ENCODE results near the gene OSBPL2. TPM values are rescaled to one million over a fixed set of nuclear protein-coding genes. Genes with fewer than 3 reads are reported as not detected.

Gene OSBPL2
- total RNA-seq, 1 experiment from 2014 or later: 26.3 TPM

- CTCF ChIA-PET: no interaction called here
- no TSS peak for BruUV-seq (replicated peaks)
- Histone ChIP-seq H3K4me3 (ENCODE audit: low read depth, low read length, poor library complexity, severe bottlenecking) (no peak overlapping the region), H3K4me1 (ENCODE audit: insufficient read depth, low read length, poor library complexity, severe bottlenecking) (peaks cover 5% of the 10 kb centered on the region), H3K27ac (ENCODE audit: low read depth, low read length, poor library complexity, severe bottlenecking) (no peak overlapping the region), H3K36me3 (ENCODE audit: insufficient read depth, low read length, poor library complexity, severe bottlenecking) (no peaks in the 10 kb centered on the region), H3K9me3 (ENCODE audit: low read depth, low read length, poor library complexity, severe bottlenecking) (no peaks in the 10 kb centered on the region), H3K27me3 (replicated peaks; ENCODE audit: insufficient read depth, low read depth, low read length, poor library complexity) (peaks cover 82% of the 10 kb centered on the region)
- intact Hi-C loops (cut with micrococcal nuclease; ENCODE audit: unreplicated experiment): no loop called here
- POLR2A ChIA-PET (ENCODE audit: low non-redundant PET): no interaction called here
- TF ChIP-seq CTCF (conservative IDR thresholded peaks at IDR 0.05; ENCODE audit: low read depth, low read length) (no peak), EZH2 (IDR thresholded peaks at IDR 0.05; ENCODE audit: borderline replicate concordance, low read depth, low read length, poor library complexity, severe bottlenecking) (no peak)
- DNase-seq (ENCODE audit: low spot score): no peak
These were observed 14.8 kb upstream of the OSBPL2 start for GRCh38 chr20:62223571-62223970.

GRCh38 chr20:62224113-62224855 lies 14.0 kb upstream of the OSBPL2 start:
- ChIA-PET CTCF (no interaction called here), POLR2A (ENCODE audit: low non-redundant PET) (no interaction called here)
- Histone ChIP-seq H3K36me3 (ENCODE audit: insufficient read depth, low read length, poor library complexity, severe bottlenecking) (no peaks in the 10 kb centered on the region), H3K4me3 (ENCODE audit: low read depth, low read length, poor library complexity, severe bottlenecking) (no peak overlapping the region), H3K4me1 (ENCODE audit: insufficient read depth, low read length, poor library complexity, severe bottlenecking) (peaks cover 5% of the 10 kb centered on the region), H3K27me3 (replicated peaks; ENCODE audit: insufficient read depth, low read depth, low read length, poor library complexity) (peaks cover 75% of the 10 kb centered on the region), H3K9me3 (ENCODE audit: low read depth, low read length, poor library complexity, severe bottlenecking) (no peaks in the 10 kb centered on the region), H3K27ac (ENCODE audit: low read depth, low read length, poor library complexity, severe bottlenecking) (no peak overlapping the region)
- intact Hi-C loops (cut with micrococcal nuclease; ENCODE audit: unreplicated experiment): no loop called here
- DNase-seq (ENCODE audit: low spot score): no peak
- no TSS peak for BruUV-seq (replicated peaks)
- no peak for TF ChIP-seq CTCF (conservative IDR thresholded peaks at IDR 0.05; ENCODE audit: low read depth, low read length)
- no peak for TF ChIP-seq EZH2 (IDR thresholded peaks at IDR 0.05; ENCODE audit: borderline replicate concordance, low read depth, low read length, poor library complexity, severe bottlenecking)

GRCh38 chr20:62225026-62225425 lies 13.3 kb upstream of the OSBPL2 start:
- H3K27ac ChIP-seq (ENCODE audit: low read depth, low read length, poor library complexity, severe bottlenecking): no peak overlapping the region
- ChIA-PET CTCF (no interaction called here), POLR2A (ENCODE audit: low non-redundant PET) (no interaction called here)
- DNase-seq (ENCODE audit: low spot score): no peak
- intact Hi-C loops (cut with micrococcal nuclease; ENCODE audit: unreplicated experiment): no loop called here
- BruUV-seq (replicated peaks): no TSS peak
- TF ChIP-seq EZH2 (IDR thresholded peaks at IDR 0.05; ENCODE audit: borderline replicate concordance, low read depth, low read length, poor library complexity, severe bottlenecking): no peak
- no peak for TF ChIP-seq CTCF (conservative IDR thresholded peaks at IDR 0.05; ENCODE audit: low read depth, low read length)
- H3K9me3 ChIP-seq (ENCODE audit: low read depth, low read length, poor library complexity, severe bottlenecking): no peaks in the 10 kb centered on the region
- H3K27me3 ChIP-seq (replicated peaks; ENCODE audit: insufficient read depth, low read depth, low read length, poor library complexity): peaks cover 71% of the 10 kb centered on the region
- no peaks in the 10 kb centered on the region for H3K36me3 ChIP-seq (ENCODE audit: insufficient read depth, low read length, poor library complexity, severe bottlenecking)
- no peak overlapping the region for H3K4me3 ChIP-seq (ENCODE audit: low read depth, low read length, poor library complexity, severe bottlenecking)
- H3K4me1 ChIP-seq (ENCODE audit: insufficient read depth, low read length, poor library complexity, severe bottlenecking): peaks cover 5% of the 10 kb centered on the region
